NCI-H146 (cell line): Measurements from ENCODE around the gene CLCN7.

Experiments
- DNase-seq: peaks from one replicate; lab custom pipeline; 2025; lab: John Stamatoyannopoulos, UW

The CLCN7 gene

GRCh38 chr16:1401758-1402154 lies 73.1 kb downstream of the CLCN7 start:
- DNase-seq: no peak

DNA sequence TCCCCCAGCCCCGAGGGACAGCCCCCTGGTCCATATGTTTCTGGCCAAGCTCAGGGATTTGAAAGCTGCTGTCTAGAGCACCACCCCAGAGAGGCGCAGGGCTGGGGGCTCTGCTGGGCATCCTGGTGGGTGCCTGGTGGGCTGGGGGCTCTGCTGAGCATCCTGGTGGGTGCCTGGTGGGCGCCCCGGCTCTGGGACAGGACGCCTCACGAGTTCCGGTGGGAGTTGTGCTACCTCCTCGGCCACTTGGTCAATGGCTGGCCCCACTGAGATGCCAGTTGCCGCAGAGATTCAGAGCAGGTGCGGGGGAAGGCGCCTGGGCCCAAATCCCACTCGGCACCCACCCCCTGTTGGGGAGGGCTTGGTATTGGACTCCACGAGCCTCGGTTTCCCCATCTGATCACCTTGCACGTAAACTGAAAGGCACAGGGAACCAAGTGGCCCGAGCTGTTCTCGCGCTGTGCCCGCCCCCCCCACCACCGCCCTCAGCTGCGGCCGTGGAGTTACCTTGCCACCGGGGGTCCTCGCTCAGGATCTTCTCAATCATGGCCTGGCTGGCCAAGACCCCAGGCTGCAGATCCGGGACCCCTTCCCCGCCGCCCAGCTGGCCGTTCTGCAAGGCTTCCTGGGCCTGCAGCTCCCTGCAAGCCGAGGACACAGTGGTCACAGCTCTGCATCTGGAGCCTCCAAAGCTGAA lies 73.6 kb downstream of the CLCN7 start:
- no peak for DNase-seq

DNA sequence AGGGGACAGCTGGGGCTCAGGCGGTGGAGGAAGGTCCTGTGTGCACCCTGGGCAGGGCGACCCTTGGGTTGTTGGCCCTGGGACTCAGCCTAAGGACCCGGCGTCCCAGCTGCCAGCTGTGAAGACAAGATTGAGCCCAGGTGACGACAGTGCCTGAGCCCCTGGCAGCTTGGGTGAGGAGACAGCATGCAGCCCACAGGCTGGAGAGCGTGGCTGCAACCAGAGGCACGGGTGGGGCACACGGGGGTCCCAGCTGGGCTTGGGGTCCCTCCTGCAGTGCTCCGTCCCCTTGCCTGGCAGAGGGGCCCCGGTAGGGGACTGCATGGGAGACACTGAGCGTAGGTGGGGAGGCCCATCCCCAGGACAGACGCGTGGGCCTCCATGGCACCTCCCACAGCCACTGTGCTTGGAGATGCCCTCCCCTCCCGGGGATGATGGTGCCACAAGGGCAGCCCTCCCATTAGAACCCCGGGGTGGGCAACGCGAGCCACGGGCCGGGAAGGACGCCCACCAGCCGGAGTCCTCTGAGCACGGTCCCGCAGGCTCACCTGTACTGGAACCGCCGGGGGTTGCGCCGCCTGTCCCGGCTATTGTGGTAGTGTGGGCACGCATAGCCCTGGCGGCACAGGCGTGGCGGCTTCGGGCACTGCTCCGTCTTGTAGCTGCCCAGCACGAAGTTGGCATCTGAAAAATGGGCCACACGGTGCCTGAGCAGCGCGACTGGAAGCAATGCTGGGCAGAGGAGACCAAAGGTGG lies 75.8 kb downstream of the CLCN7 start:
- DNase-seq: no peak

- no peak for DNase-seq
Observed at GRCh38 chr16:1398351-1398750, 76.5 kb downstream of the CLCN7 start.

GRCh38 chr16:1397779-1398178 lies 77.0 kb downstream of the CLCN7 start:
- no peak for DNase-seq

DNA sequence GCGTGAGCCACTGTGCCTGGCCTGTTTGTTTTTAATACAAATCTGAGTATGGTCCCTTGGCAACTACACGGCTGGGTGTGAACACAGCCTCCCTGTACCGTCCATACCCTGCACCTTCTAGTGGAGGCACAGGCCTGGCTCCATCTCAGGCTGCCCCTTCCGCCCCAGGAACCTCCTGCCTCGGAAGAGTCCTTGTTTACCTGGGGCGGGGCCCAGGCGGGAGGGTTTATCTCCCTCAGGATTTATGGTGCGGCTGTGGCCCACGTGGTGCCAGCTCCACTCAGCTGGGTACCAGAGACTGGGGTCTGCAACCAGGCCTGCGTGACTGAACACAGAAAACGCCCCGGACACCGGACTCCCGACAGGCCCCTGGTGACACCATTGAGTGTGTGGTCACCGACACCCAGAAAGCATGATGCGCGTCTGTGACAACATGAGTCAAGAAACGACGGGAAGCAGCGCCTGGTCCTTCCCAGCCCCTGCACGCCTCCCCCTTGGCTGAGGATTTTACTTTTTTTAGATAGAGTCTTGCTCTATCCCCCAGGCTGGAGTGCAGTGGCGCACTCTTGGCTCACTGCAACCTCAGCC lies 79.3 kb downstream of the CLCN7 start:
- no peak for DNase-seq
